Measurements from ENCODE around the gene TMEM272. TPM values are rescaled to one million over a fixed set of nuclear protein-coding genes. Genes with fewer than 3 reads are reported as not detected.

Gene TMEM272
- total RNA-seq, 4 donors from 2014 or later, result 0.13 to 0.74 (median 0.16) TPM; not detected in 1

DNA sequence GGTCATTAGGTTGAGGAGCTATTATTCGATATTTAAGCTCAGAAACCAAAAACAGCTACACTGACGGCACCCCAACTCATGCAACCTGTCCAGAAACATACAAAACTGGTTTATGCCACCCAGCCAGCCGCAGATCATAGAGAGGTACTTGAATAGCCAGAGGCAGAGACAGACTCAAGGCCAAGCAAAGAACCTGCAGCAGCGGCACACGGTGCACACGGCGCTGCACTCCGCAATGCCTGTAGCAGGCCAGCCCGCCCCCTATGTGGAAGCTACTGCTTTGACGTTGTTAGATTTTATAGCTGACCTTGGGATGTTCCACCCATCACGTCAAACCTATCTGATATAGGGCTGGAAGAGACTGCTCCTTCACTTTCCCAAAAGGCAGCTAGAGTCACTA is 29.1 kb downstream of the TMEM272 start:
- TF ChIP-seq, protein P1, sequence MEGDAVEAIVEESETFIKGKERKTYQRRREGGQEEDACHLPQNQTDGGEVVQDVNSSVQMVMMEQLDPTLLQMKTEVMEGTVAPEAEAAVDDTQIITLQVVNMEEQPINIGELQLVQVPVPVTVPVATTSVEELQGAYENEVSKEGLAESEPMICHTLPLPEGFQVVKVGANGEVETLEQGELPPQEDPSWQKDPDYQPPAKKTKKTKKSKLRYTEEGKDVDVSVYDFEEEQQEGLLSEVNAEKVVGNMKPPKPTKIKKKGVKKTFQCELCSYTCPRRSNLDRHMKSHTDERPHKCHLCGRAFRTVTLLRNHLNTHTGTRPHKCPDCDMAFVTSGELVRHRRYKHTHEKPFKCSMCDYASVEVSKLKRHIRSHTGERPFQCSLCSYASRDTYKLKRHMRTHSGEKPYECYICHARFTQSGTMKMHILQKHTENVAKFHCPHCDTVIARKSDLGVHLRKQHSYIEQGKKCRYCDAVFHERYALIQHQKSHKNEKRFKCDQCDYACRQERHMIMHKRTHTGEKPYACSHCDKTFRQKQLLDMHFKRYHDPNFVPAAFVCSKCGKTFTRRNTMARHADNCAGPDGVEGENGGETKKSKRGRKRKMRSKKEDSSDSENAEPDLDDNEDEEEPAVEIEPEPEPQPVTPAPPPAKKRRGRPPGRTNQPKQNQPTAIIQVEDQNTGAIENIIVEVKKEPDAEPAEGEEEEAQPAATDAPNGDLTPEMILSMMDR (IDR thresholded peaks at IDR 0.05), result no peak
- no peak for ATAC-seq (ENCODE audit: low FRiP score)
- DNase-seq (ENCODE audit: low spot score), result no peak

DNA sequence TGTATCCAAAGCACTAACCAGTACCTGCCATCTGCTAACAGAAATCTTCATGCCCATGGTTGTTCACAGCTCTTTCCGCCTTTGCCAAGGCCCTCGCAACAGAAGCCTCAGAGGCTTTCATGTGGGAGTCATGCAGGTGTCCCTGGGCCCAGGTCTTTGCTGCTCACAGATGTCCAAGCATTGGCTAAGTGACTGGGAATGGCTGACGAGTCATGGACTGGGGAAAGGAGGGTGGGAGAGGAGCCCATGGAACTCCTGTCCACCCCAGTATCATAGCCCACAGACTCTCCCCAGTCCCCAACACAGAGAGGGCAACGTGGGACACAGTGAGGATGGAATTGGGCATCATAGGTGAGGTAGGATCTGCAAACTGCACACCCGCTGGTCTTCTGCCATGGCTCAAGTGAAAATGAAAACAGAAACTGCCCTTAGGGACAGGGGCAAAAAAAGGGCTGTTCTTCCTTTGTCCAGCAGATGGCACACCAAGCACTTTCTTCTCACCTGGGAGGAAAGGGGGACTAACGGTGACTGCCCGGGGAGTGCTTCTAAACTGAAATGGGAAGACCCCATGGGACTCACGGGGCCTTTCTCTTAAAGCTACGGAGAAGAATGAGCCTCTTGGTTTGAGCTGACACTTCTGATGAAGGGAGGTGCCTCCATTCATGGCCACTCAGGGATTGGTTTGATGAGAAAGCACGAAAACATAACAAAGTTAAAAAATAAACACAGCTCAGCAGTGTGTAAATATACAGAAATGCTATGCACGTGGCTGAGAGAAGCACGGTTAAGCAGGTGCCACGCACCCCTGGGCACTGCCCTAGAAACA is 29.9 kb downstream of the TMEM272 start:
- ATAC-seq (ENCODE audit: low FRiP score) (peak; percentile 80), DNase-seq (ENCODE audit: low spot score) (no peak)
- TF ChIP-seq, protein P1 (IDR thresholded peaks at IDR 0.05), result no peak

DNA sequence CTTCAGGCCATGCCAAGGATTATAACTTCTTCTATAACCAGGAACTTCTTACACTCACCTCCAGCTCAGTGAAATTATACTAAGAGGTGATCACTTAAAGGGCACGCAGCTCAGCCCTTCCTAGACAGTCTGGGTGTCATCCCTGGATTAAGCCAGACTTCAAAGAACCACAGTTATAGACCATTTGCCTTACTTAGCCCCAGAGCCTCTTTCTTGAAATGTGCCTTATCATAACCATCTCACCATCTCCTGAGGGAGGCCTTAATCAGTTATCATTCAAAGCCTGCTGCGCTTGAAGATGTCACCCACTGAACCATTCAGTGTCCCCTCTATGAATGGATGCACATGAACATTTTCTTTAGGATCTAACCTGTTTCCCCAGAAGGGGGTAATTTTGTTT is 30.9 kb downstream of the TMEM272 start:
- TF ChIP-seq, protein P1 (IDR thresholded peaks at IDR 0.05), result no peak
- ATAC-seq (ENCODE audit: low FRiP score) (no peak), DNase-seq (ENCODE audit: low spot score) (no peak)

DNA sequence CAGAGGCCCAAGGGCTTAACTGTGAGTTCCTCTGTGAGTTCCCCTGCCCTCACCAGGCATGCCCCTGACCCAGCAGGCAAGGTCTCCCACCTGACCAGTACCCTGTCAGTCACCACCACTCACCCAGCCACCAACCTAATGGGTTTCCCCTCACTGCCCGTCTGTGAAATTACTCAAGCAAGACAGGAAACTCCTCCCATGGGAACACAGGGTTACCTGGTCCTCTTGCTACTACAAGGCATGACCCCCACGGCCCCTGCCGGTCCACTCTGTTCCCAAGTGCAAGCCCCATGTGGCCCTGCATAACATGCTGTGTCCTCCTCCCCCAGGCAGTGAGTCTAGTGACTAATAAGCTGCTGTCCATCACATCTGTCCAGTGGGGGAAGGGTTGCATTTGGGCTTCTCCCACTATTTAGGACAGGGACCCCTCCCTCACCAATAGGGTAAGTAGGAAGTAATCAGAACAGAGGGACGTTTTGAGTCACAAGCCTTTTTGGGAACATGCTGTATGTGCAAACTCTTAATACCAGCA is 33.0 kb downstream of the TMEM272 start:
- DNase-seq (ENCODE audit: low spot score) (no peak), ATAC-seq (ENCODE audit: low FRiP score) (no peak)
- TF ChIP-seq, protein P1 (IDR thresholded peaks at IDR 0.05), result no peak

DNA sequence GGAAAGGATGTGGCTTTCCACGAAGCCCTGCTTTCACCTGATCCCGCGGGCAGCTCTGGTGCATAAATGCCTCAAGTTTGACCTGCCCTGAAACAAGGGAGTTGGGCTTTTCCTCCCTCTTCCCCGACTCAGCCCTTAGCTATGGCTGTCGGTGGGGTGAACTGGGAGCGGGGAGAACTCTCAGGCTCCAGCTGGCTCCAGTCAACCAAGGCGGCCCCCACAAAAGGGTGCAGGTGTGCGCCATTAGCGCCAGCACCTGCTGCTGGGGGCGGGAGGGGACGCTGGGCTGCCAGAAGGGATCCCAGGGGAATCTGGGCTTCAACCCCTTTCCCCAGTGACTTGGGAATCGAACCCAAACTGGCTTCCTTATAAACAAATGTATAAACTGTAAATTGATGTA is 33.9 kb downstream of the TMEM272 start:
- ATAC-seq (ENCODE audit: low FRiP score), result no peak
- TF ChIP-seq, protein P1 (IDR thresholded peaks at IDR 0.05), result no peak
- DNase-seq (ENCODE audit: low spot score), result no peak

DNA sequence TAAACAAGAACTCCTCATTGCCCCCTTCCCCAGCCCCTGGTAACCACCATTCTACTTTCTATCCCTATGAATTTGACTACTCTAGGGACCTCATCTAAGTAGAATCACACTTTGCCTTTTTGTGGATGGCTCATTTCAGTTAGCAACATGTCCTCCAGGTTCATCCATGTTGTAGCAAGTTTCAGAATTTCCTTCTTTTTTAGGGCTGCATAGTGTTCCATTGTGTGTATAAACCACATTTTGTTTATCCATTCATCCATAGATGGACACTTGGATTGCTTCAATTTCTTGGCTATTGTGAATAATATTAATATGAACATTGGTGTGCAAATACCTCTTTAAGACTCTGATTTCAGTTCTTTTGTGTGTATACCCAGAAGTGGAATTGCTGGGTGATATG is 36.2 kb downstream of the TMEM272 start:
- ATAC-seq (ENCODE audit: low FRiP score), result no peak
- DNase-seq (ENCODE audit: low spot score), result no peak
- TF ChIP-seq, protein P1 (IDR thresholded peaks at IDR 0.05), result no peak

DNA sequence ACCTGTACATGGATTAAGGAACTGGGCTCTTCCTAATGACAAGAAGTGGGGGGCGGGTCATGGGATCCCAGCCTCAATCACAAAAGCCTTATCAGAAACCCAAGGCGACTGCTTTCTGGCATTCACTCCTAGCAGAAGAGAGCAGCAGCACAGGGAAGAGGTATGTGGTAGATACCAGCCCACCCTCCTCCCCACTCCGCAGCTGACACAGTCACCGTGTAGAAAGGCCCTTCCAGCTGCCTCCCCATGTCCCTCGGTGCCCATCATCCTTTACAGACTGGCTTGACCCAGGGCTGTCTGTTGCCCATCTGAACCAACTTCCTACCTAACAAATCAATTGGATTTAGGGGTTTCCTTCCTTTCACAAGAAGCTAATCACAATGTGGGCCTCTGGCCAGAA is 37.9 kb downstream of the TMEM272 start:
- TF ChIP-seq, protein P1 (IDR thresholded peaks at IDR 0.05), result no peak
- no peak for DNase-seq (ENCODE audit: low spot score)
- ATAC-seq (ENCODE audit: low FRiP score), result no peak
